ENCODE data around the gene CD320.
"Not testable (repeated sequence)": the region's sequence is repeated elsewhere in the genome, so short reads cannot be mapped to it uniquely, and the experiment has no call there.

Gene CD320

GRCh38 chr19:8306235-8307054, 1.7 kb downstream of the CD320 start:
- DNase-seq, result no peak

GRCh38 chr19:8305798-8306197, 2.4 kb downstream of the CD320 start:
- DNase-seq, result no peak

GRCh38 chr19:8304841-8305621, 3.1 kb downstream of the CD320 start:
- DNase-seq, result no peak

GRCh38 chr19:8302734-8303133, 5.4 kb downstream of the CD320 start:
- DNase-seq, result no peak

GRCh38 chr19:8302357-8302691, 5.8 kb downstream of the CD320 start:
- no peak for DNase-seq

- DNase-seq, result not testable (repeated sequence)
Observed at GRCh38 chr19:8291337-8291736, 16.8 kb downstream of the CD320 start.

- not testable (repeated sequence) for DNase-seq
Observed at GRCh38 chr19:8276508-8276907, 31.6 kb downstream of the CD320 start.

GRCh38 chr19:8269724-8270123, 38.4 kb downstream of the CD320 start:
- DNase-seq, result no peak

- no peak for DNase-seq
Observed at GRCh38 chr19:8265872-8266271, 42.3 kb downstream of the CD320 start.

- not testable (repeated sequence) for DNase-seq
Observed at GRCh38 chr19:8264248-8264647, 43.9 kb downstream of the CD320 start.

GRCh38 chr19:8262431-8262830, 45.7 kb downstream of the CD320 start:
- no peak for DNase-seq

- no peak for DNase-seq
Observed at GRCh38 chr19:8261881-8262280, 46.3 kb downstream of the CD320 start.

- DNase-seq, result no peak
Observed at GRCh38 chr19:8261347-8261746, 46.8 kb downstream of the CD320 start.

GRCh38 chr19:8259922-8260247, 48.3 kb downstream of the CD320 start:
- no peak for DNase-seq

GRCh38 chr19:8259142-8259921, 48.8 kb downstream of the CD320 start:
- DNase-seq, result no peak

- DNase-seq, result no peak
Observed at GRCh38 chr19:8257052-8257443, 51.1 kb downstream of the CD320 start.

GRCh38 chr19:8256276-8257051, 51.7 kb downstream of the CD320 start:
- DNase-seq, result no peak

GRCh38 chr19:8255426-8256125, 52.6 kb downstream of the CD320 start:
- DNase-seq, result no peak

GRCh38 chr19:8254286-8255001, 53.7 kb downstream of the CD320 start:
- DNase-seq, result no peak

- no peak for DNase-seq
Observed at GRCh38 chr19:8253678-8254077, 54.5 kb downstream of the CD320 start.

- no peak for DNase-seq
Observed at GRCh38 chr19:8252922-8253589, 55.1 kb downstream of the CD320 start.

Measured in NCI-H2029 treated with DMSO at 0.1 percent for 48 hours (cell line).